Ishikawa (cell line): ENCODE measurements around the gene DUSP14.

Experiments used
- EGR1 ChIP-seq: IDR thresholded peaks from 2 replicates; pipeline ENCODE4 v1.6.1; 2012
- EP300 ChIP-seq: IDR thresholded peaks from 2 replicates; pipeline ENCODE4 v1.6.1; 2012; ENCODE audit warnings: borderline replicate concordance
- FOXM1 ChIP-seq: IDR thresholded peaks from 2 replicates; pipeline ENCODE4 v1.6.1; 2012; ENCODE audit warnings: low read depth, borderline replicate concordance
- NFIC ChIP-seq: IDR thresholded peaks from 2 replicates; pipeline ENCODE4 v1.6.1; 2012
- RAD21 ChIP-seq: IDR thresholded peaks from 2 replicates; pipeline ENCODE4 v1.6.1; 2012; ENCODE audit warnings: low read depth
- TAF1 ChIP-seq: IDR thresholded peaks from 2 replicates; pipeline ENCODE4 v1.6.1; 2012; ENCODE audit warnings: low read depth, mild to moderate bottlenecking

DNA sequence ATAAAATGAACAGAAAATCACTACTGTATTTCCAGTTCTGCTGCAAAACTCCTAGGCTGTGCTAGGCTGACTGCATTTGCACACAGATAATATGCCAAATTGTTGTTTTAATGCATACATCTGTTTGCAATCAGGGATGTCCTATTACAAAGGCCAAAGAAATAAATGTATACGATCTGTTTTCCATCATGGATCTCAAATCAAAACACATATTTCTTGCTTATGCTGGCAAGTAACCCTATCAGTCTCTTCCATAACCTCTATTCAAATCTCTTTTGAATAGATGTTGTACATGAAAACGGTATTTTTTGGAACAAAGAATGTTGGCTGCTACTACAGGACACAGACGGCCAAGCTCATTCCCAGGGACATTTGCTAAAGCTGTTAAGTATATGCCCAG lies 56.6 kb downstream of the DUSP14 start:
- TF ChIP-seq NFIC, result no peak
- no peak for TF ChIP-seq EP300
- TF ChIP-seq TAF1, result no peak
- TF ChIP-seq FOXM1, result no peak
- TF ChIP-seq EGR1, result no peak
- TF ChIP-seq RAD21, result no peak
